ENCODE data around the gene ANKRD44.

GRCh38 chr2:197292619-197293018 is 18.0 kb downstream of the ANKRD44 start:
- TF ChIP-seq, protein P1, sequence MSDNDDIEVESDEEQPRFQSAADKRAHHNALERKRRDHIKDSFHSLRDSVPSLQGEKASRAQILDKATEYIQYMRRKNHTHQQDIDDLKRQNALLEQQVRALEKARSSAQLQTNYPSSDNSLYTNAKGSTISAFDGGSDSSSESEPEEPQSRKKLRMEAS (CRISPR knock-in tag; IDR thresholded peaks at IDR 0.05) = no peak
- TF ChIP-seq, protein P2, sequence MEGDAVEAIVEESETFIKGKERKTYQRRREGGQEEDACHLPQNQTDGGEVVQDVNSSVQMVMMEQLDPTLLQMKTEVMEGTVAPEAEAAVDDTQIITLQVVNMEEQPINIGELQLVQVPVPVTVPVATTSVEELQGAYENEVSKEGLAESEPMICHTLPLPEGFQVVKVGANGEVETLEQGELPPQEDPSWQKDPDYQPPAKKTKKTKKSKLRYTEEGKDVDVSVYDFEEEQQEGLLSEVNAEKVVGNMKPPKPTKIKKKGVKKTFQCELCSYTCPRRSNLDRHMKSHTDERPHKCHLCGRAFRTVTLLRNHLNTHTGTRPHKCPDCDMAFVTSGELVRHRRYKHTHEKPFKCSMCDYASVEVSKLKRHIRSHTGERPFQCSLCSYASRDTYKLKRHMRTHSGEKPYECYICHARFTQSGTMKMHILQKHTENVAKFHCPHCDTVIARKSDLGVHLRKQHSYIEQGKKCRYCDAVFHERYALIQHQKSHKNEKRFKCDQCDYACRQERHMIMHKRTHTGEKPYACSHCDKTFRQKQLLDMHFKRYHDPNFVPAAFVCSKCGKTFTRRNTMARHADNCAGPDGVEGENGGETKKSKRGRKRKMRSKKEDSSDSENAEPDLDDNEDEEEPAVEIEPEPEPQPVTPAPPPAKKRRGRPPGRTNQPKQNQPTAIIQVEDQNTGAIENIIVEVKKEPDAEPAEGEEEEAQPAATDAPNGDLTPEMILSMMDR (IDR thresholded peaks at IDR 0.05) = no peak
- no peak for TF ChIP-seq STAT6 (CRISPR knock-in tag; conservative IDR thresholded peaks at IDR 0.05; ENCODE audit: low read depth)
- TF ChIP-seq IRF1 (CRISPR knock-in tag; IDR thresholded peaks at IDR 0.05) = no peak
- TF ChIP-seq, protein P3, sequence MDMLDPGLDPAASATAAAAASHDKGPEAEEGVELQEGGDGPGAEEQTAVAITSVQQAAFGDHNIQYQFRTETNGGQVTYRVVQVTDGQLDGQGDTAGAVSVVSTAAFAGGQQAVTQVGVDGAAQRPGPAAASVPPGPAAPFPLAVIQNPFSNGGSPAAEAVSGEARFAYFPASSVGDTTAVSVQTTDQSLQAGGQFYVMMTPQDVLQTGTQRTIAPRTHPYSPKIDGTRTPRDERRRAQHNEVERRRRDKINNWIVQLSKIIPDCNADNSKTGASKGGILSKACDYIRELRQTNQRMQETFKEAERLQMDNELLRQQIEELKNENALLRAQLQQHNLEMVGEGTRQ (CRISPR knock-in tag; IDR thresholded peaks at IDR 0.05) = no peak
- no peak for TF ChIP-seq SP1 (CRISPR knock-in tag; conservative IDR thresholded peaks at IDR 0.05)
- TF ChIP-seq, protein P4, sequence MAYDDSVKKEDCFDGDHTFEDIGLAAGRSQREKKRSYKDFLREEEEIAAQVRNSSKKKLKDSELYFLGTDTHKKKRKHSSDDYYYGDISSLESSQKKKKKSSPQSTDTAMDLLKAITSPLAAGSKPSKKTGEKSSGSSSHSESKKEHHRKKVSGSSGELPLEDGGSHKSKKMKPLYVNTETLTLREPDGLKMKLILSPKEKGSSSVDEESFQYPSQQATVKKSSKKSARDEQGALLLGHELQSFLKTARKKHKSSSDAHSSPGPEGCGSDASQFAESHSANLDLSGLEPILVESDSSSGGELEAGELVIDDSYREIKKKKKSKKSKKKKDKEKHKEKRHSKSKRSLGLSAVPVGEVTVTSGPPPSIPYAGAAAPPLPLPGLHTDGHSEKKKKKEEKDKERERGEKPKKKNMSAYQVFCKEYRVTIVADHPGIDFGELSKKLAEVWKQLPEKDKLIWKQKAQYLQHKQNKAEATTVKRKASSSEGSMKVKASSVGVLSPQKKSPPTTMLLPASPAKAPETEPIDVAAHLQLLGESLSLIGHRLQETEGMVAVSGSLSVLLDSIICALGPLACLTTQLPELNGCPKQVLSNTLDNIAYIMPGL (CRISPR knock-in tag; IDR thresholded peaks at IDR 0.05) = no peak
- TF ChIP-seq TEAD4 (CRISPR knock-in tag; IDR thresholded peaks at IDR 0.05) = no peak
- TF ChIP-seq, protein P5, sequence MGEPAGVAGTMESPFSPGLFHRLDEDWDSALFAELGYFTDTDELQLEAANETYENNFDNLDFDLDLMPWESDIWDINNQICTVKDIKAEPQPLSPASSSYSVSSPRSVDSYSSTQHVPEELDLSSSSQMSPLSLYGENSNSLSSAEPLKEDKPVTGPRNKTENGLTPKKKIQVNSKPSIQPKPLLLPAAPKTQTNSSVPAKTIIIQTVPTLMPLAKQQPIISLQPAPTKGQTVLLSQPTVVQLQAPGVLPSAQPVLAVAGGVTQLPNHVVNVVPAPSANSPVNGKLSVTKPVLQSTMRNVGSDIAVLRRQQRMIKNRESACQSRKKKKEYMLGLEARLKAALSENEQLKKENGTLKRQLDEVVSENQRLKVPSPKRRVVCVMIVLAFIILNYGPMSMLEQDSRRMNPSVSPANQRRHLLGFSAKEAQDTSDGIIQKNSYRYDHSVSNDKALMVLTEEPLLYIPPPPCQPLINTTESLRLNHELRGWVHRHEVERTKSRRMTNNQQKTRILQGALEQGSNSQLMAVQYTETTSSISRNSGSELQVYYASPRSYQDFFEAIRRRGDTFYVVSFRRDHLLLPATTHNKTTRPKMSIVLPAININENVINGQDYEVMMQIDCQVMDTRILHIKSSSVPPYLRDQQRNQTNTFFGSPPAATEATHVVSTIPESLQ (CRISPR knock-in tag; IDR thresholded peaks at IDR 0.05) = no peak
